Measurements from ENCODE around the gene TRIM45.

DNA sequence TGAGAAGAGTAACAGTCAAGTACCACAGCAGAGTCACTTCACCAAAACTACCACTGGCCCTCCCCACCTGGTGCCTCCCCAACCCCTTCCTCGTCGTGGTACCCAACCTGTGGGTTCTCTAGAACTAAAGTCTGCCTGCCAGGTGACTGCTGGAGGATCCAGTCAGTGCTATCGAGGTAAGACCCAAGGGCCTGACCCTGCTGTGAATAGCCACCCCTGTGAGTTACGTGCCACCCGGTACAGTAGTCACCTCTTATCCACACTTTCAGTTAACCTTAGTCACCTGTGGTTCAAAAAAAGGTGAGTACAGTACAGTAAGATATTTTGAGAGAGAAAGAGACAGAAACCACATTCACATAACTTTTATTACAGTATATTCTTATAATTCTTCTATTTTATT, 44.9 kb downstream of the TRIM45 start:
- TF ChIP-seq, protein P1, sequence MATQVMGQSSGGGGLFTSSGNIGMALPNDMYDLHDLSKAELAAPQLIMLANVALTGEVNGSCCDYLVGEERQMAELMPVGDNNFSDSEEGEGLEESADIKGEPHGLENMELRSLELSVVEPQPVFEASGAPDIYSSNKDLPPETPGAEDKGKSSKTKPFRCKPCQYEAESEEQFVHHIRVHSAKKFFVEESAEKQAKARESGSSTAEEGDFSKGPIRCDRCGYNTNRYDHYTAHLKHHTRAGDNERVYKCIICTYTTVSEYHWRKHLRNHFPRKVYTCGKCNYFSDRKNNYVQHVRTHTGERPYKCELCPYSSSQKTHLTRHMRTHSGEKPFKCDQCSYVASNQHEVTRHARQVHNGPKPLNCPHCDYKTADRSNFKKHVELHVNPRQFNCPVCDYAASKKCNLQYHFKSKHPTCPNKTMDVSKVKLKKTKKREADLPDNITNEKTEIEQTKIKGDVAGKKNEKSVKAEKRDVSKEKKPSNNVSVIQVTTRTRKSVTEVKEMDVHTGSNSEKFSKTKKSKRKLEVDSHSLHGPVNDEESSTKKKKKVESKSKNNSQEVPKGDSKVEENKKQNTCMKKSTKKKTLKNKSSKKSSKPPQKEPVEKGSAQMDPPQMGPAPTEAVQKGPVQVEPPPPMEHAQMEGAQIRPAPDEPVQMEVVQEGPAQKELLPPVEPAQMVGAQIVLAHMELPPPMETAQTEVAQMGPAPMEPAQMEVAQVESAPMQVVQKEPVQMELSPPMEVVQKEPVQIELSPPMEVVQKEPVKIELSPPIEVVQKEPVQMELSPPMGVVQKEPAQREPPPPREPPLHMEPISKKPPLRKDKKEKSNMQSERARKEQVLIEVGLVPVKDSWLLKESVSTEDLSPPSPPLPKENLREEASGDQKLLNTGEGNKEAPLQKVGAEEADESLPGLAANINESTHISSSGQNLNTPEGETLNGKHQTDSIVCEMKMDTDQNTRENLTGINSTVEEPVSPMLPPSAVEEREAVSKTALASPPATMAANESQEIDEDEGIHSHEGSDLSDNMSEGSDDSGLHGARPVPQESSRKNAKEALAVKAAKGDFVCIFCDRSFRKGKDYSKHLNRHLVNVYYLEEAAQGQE (IDR thresholded peaks at IDR 0.05; ENCODE audit: low read depth, low read length) = no peak
- TF ChIP-seq, protein P2, sequence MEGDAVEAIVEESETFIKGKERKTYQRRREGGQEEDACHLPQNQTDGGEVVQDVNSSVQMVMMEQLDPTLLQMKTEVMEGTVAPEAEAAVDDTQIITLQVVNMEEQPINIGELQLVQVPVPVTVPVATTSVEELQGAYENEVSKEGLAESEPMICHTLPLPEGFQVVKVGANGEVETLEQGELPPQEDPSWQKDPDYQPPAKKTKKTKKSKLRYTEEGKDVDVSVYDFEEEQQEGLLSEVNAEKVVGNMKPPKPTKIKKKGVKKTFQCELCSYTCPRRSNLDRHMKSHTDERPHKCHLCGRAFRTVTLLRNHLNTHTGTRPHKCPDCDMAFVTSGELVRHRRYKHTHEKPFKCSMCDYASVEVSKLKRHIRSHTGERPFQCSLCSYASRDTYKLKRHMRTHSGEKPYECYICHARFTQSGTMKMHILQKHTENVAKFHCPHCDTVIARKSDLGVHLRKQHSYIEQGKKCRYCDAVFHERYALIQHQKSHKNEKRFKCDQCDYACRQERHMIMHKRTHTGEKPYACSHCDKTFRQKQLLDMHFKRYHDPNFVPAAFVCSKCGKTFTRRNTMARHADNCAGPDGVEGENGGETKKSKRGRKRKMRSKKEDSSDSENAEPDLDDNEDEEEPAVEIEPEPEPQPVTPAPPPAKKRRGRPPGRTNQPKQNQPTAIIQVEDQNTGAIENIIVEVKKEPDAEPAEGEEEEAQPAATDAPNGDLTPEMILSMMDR (IDR thresholded peaks at IDR 0.05) = no peak
- TF ChIP-seq RXRA (IDR thresholded peaks at IDR 0.05; ENCODE audit: borderline replicate concordance, low read depth) = no peak
- TF ChIP-seq NRF1 (IDR thresholded peaks at IDR 0.05; ENCODE audit: low read depth, low read length) = no peak
- TF ChIP-seq POLR2AphosphoS5 (IDR thresholded peaks at IDR 0.05; ENCODE audit: low read depth, low read length) = no peak
- no peak for TF ChIP-seq FOSL2 (IDR thresholded peaks at IDR 0.05; ENCODE audit: borderline replicate concordance, low read depth)
- TF ChIP-seq TAF1 (IDR thresholded peaks at IDR 0.05; ENCODE audit: borderline replicate concordance, low read depth, low read length) = no peak
- no peak for TF ChIP-seq TCF12 (IDR thresholded peaks at IDR 0.05)
- no peak for TF ChIP-seq MEF2A (IDR thresholded peaks at IDR 0.05; ENCODE audit: borderline replicate concordance, low read depth)
- no peak for TF ChIP-seq EP300 (IDR thresholded peaks at IDR 0.05; ENCODE audit: borderline replicate concordance in 1 of 2, low read depth in 1 of 2, low read length in 1 of 2)

All from SK-N-SH (cell line).